Smooth muscle cell (in vitro differentiated cells): Measurements from ENCODE around the gene C16orf78. TPM values are rescaled to one million over a fixed set of nuclear protein-coding genes. Genes with fewer than 3 reads are reported as not detected.

Experiments
- DNase-seq: peaks from one replicate; lab custom pipeline; 2025; ENCODE audit not compliant: unreplicated experiment; lab: John Stamatoyannopoulos, UW
- H2AFZ ChIP-seq: fragments of 200-600 bp; sonication (generic); 2 replicates; pipeline ENCODE4 v1.6.0; 2016; ENCODE audit warnings: antibody characterized with exemption, low read depth, mild to moderate bottlenecking
- H3F3A ChIP-seq: fragments of 200-600 bp; sonication (generic); 2 replicates; pipeline ENCODE4 v1.6.0; 2017; ENCODE audit warnings: antibody characterized with exemption, low read depth
- H3K27ac ChIP-seq: fragments of 200-600 bp; sonication (generic); 2 replicates; pipeline ENCODE4 v1.5.1; 2016; ENCODE audit warnings: low read depth, mild to moderate bottlenecking
- H3K27me3 ChIP-seq: fragments of 200-600 bp; sonication (generic); 2 replicates; pipeline ENCODE4 v1.6.1; 2016; ENCODE audit warnings: low read depth, mild to moderate bottlenecking
- H3K36me3 ChIP-seq: fragments of 200-600 bp; sonication (generic); 2 replicates; pipeline ENCODE4 v1.5.1; 2016; ENCODE audit warnings: low read depth
- H3K4me1 ChIP-seq: fragments of 200-600 bp; sonication (generic); 2 replicates; pipeline ENCODE4 v1.5.1; 2016; ENCODE audit warnings: low read depth
- H3K4me2 ChIP-seq: fragments of 200-600 bp; sonication (generic); 2 replicates; pipeline ENCODE4 v1.6.0; 2016; ENCODE audit warnings: mild to moderate bottlenecking
- H3K4me3 ChIP-seq: fragments of 200-600 bp; sonication (generic); 2 replicates; pipeline ENCODE4 v1.5.1; 2016; ENCODE audit warnings: mild to moderate bottlenecking
- H3K79me2 ChIP-seq: fragments of 200-600 bp; sonication (generic); 2 replicates; pipeline ENCODE4 v1.6.0; 2016; ENCODE audit warnings: low read depth, mild to moderate bottlenecking
- H3K9ac ChIP-seq: fragments of 200-600 bp; sonication (generic); 2 replicates; pipeline ENCODE4 v1.6.0; 2016; ENCODE audit warnings: low read depth
- H3K9me3 ChIP-seq: fragments of 200-600 bp; sonication (generic); replicated peaks from 2 replicates; pipeline ENCODE4 v1.5.1; 2016; ENCODE audit warnings: low read depth
- H4K20me1 ChIP-seq: fragments of 200-600 bp; sonication (generic); 2 replicates; pipeline ENCODE4 v1.6.0; 2016; ENCODE audit warnings: low read depth
- CTCF ChIP-seq: fragments of 200-600 bp; sonication (generic); IDR thresholded peaks from 2 replicates; pipeline ENCODE4 v1.5.1; 2017; ENCODE audit warnings: borderline replicate concordance, mild to moderate bottlenecking, antibody characterized with exemption; ENCODE audit not compliant: insufficient read depth, poor library complexity, severe bottlenecking
- WGBS: methylation state at CpG from one replicate; pipeline ENCODE4 v1.1.7; 2016; ENCODE audit warnings: low lambda C conversion rate; 5-methylcytosine and 5-hydroxymethylcytosine counted together
- polyA plus RNA-seq: library from polyadenylated mRNA; unstranded; fragments of >200 nt; fragmentation: Nextera tagmentation; extraction: Ambion mirVana; gene quantifications from 2 replicates; pipeline ENCODE4 v1.2.1, GENCODE V29; 2016
- total RNA-seq: library from RNA; depleted of rRNA; stranded (reverse); fragments of >200 nt; gene quantifications from 2 replicates; pipeline ENCODE4 v1.2.3, GENCODE V29; 2014

The C16orf78 gene, protein sequence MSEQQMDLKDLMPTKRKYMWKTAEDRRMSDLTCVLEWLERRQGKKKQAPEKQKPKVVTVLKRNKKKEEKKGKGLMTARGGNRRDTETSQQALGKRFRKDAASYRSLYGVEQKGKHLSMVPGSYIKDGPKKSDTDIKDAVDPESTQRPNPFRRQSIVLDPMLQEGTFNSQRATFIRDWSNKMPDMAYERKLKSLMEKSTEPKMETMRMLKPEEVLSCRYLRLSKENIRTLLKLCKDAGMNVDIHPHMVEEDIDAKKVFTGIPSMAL
- total RNA-seq (not detected in 2 replicates), polyA plus RNA-seq (not detected in 2 replicates)

DNA sequence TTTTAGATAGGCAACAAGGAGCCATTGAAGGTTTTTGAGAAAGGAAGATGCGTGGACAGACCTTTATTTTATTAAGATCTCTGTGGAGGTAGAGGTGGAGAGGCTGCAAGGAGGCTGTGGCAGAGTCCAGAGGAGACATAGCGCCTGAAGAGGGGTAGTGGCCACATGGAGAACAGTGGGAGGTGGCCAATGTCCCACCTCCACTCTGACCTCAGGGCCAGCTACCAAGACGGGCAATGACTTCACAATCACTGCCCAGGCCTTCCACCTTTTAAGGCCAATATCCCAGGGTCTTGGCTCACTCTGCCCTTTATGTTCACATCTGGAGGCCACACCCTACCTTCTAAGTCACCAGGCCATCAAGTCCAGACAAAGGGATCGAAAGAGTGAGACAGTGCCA is at the start of gene C16orf78:
Gene C16orf78 (plus strand): TSS at position 301 of the 400 bp plus-strand sequence. CDS start 136 bp downstream, outside the sequence.
- Histone ChIP-seq H3K27me3 (no peaks in the 10 kb centered on the region), H4K20me1 (no peaks in the 10 kb centered on the region), H3K4me1 (no peaks in the 10 kb centered on the region), H3K9me3 (no peaks in the 10 kb centered on the region), H3K79me2 (no peaks in the 10 kb centered on the region), H3K9ac (no peak within 1 kb of the TSS), H3K36me3 (no peaks in the 10 kb centered on the region), H2AFZ (no peak within 1 kb of the TSS), H3K4me3 (no peak within 1 kb of the TSS), H3F3A (no peaks in the 10 kb centered on the region), H3K27ac (no peak within 1 kb of the TSS), H3K4me2 (no peak within 1 kb of the TSS)
- WGBS, result 82% methylated on average over 4 of the region's 4 CpGs
- DNase-seq, result no peak
- no peak for TF ChIP-seq CTCF

- Histone ChIP-seq H2AFZ (no peak overlapping the region), H3F3A (no peaks in the 10 kb centered on the region), H4K20me1 (no peaks in the 10 kb centered on the region), H3K27me3 (no peaks in the 10 kb centered on the region), H3K4me2 (no peak overlapping the region), H3K4me1 (no peaks in the 10 kb centered on the region), H3K4me3 (no peak overlapping the region), H3K36me3 (no peaks in the 10 kb centered on the region), H3K9me3 (no peaks in the 10 kb centered on the region), H3K27ac (no peak overlapping the region), H3K79me2 (no peaks in the 10 kb centered on the region), H3K9ac (no peak overlapping the region)
- no peak for DNase-seq
- no peak for TF ChIP-seq CTCF
- 93% methylated on average over 9 of the region's 9 CpGs for WGBS
These were observed 48.9 kb upstream of the C16orf78 start for GRCh38 chr16:49324703-49325102.

DNA sequence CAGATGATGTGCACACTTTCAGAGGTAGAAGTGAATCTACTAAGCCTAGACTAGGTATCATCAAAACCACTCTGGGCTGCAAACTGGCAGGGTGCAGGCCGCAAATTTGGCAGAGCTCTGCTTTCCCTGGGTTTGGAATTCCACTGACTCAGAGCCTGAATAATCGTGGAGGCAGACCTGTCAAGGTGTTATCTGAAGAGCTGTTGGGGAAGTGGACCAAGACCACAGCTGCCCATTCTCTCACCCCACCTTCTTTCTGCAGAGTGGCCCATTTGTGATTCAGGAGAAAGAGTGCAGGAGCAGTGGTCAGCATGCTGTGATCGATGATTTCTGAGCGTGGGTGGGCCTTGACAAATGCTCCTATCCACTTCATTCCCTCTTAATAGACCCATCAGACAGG is 46.1 kb upstream of the C16orf78 start:
- Histone ChIP-seq H3K27ac (no peak overlapping the region), H3K4me2 (no peak overlapping the region), H3K9ac (no peak overlapping the region), H4K20me1 (no peaks in the 10 kb centered on the region), H3K79me2 (no peaks in the 10 kb centered on the region), H3K9me3 (no peaks in the 10 kb centered on the region), H3F3A (no peaks in the 10 kb centered on the region), H2AFZ (no peak overlapping the region), H3K36me3 (no peaks in the 10 kb centered on the region), H3K4me1 (no peaks in the 10 kb centered on the region), H3K27me3 (no peaks in the 10 kb centered on the region), H3K4me3 (no peak overlapping the region)
- WGBS, result 75% methylated on average over 4 of the region's 4 CpGs
- TF ChIP-seq CTCF, result no peak
- DNase-seq, result no peak

- no peak for TF ChIP-seq CTCF
- H3K9me3 ChIP-seq, result no peaks in the 10 kb centered on the region
- H3K79me2 ChIP-seq, result no peaks in the 10 kb centered on the region
- no peak overlapping the region for H2AFZ ChIP-seq
- 84% methylated on average over 4 of the region's 4 CpGs for WGBS
- H3K27ac ChIP-seq, result no peak overlapping the region
- H3K4me1 ChIP-seq, result no peaks in the 10 kb centered on the region
- no peaks in the 10 kb centered on the region for H3F3A ChIP-seq
- no peaks in the 10 kb centered on the region for H3K36me3 ChIP-seq
- no peaks in the 10 kb centered on the region for H3K27me3 ChIP-seq
- no peak overlapping the region for H3K4me3 ChIP-seq
- no peak for DNase-seq
- H4K20me1 ChIP-seq, result no peaks in the 10 kb centered on the region
- no peak overlapping the region for H3K9ac ChIP-seq
- H3K4me2 ChIP-seq, result no peak overlapping the region
These were observed 45.3 kb upstream of the C16orf78 start for GRCh38 chr16:49328325-49328724.
